DND-41 (cell line): ENCODE measurements around the gene MRPL54.

Experiments
- ATAC-seq: fragments of 200-7000 bp; cut with Tn5 transposase; 3 replicates; pipeline ENCODE4 v1.9.1; 2021; ENCODE audit warnings: low read depth; ENCODE audit not compliant: insufficient read depth
- DNase-seq: peaks from one replicate; pipeline ENCODE4 v3.0.0-alpha.2; 2020
- H2AFZ ChIP-seq: 2 replicates; pipeline ENCODE4 v1.6.0; 2012; ENCODE audit warnings: low read depth, low read length
- H3K27ac ChIP-seq: 2 replicates; pipeline ENCODE4 v1.5.1; 2012; ENCODE audit warnings: low read length, inconsistent platforms
- H3K27me3 ChIP-seq: fragments of 200-600 bp; sonication (generic); 2 replicates; pipeline ENCODE4 v1.6.0; 2012; ENCODE audit warnings: low read length, mild to moderate bottlenecking, inconsistent platforms; ENCODE audit not compliant: insufficient read depth, poor library complexity
- H3K36me3 ChIP-seq: 2 replicates; pipeline ENCODE4 v1.5.1; 2012; ENCODE audit warnings: low read length, inconsistent platforms; ENCODE audit not compliant: insufficient read depth
- H3K4me1 ChIP-seq: 2 replicates; pipeline ENCODE4 v1.5.1; 2012; ENCODE audit warnings: mild to moderate bottlenecking, low read length; ENCODE audit not compliant: insufficient read depth
- H3K4me2 ChIP-seq: 2 replicates; pipeline ENCODE4 v1.6.0; 2012; ENCODE audit warnings: mild to moderate bottlenecking, moderate library complexity, low read length, inconsistent platforms; ENCODE audit not compliant: insufficient read depth
- H3K4me3 ChIP-seq, 2 experiments: fragments of 200-600 bp in 1 of 2; shearing (Covaris generic) in 1 of 2; 2 replicates each; pipeline ENCODE4 v1.5.1; 2012 to 2016; ENCODE audit warnings: inconsistent platforms in 2 of 2, low read length in 2 of 2, mild to moderate bottlenecking in 2 of 2, low read depth in 1 of 2, moderate library complexity in 1 of 2
- H3K79me2 ChIP-seq: 2 replicates; pipeline ENCODE4 v1.6.0; 2012; ENCODE audit warnings: low read length, inconsistent platforms; ENCODE audit not compliant: insufficient read depth
- H3K9ac ChIP-seq: 2 replicates; pipeline ENCODE4 v1.6.0; 2012; ENCODE audit warnings: low read depth, mild to moderate bottlenecking, inconsistent platforms, low read length, moderate library complexity
- H3K9me3 ChIP-seq: 2 replicates; pipeline ENCODE4 v1.5.1; 2012; ENCODE audit warnings: low read length, moderate library complexity, mild to moderate bottlenecking, inconsistent platforms; ENCODE audit not compliant: insufficient read depth, severe bottlenecking
- H4K20me1 ChIP-seq: 2 replicates; pipeline ENCODE4 v1.6.0; 2012; ENCODE audit warnings: low read length; ENCODE audit not compliant: insufficient read depth
- EZH2 ChIP-seq: IDR thresholded peaks from 3 replicates; pipeline ENCODE4 v1.6.1; 2012; ENCODE audit warnings: borderline replicate concordance, low read depth, mild to moderate bottlenecking, moderate library complexity, low read length, inconsistent platforms; ENCODE audit not compliant: severe bottlenecking
- TF ChIP-seq, protein P1 (sequence below): IDR thresholded peaks from 2 replicates; pipeline ENCODE4 v1.5.1; 2012; ENCODE audit warnings: borderline replicate concordance, low read length, moderate library complexity, mild to moderate bottlenecking; ENCODE audit not compliant: poor library complexity, severe bottlenecking; ENCODE audit errors: extremely low read depth

MRPL54 gene

GRCh38 chr19:3807574-3808354 is 45.3 kb downstream of the MRPL54 start:
- Histone ChIP-seq H3K4me2 (no peak overlapping the region), H3K27ac (no peak overlapping the region), H3K4me1 (peaks cover 16% of the 10 kb centered on the region), H3K9ac (no peak overlapping the region), H3K9me3 (no peaks in the 10 kb centered on the region), H2AFZ (no peak overlapping the region), H3K36me3 (no peaks in the 10 kb centered on the region), H3K27me3 (no peaks in the 10 kb centered on the region), H3K4me3 (no peak overlapping the region), H3K79me2 (no peaks in the 10 kb centered on the region), H4K20me1 (no peaks in the 10 kb centered on the region)
- TF ChIP-seq, protein P1, sequence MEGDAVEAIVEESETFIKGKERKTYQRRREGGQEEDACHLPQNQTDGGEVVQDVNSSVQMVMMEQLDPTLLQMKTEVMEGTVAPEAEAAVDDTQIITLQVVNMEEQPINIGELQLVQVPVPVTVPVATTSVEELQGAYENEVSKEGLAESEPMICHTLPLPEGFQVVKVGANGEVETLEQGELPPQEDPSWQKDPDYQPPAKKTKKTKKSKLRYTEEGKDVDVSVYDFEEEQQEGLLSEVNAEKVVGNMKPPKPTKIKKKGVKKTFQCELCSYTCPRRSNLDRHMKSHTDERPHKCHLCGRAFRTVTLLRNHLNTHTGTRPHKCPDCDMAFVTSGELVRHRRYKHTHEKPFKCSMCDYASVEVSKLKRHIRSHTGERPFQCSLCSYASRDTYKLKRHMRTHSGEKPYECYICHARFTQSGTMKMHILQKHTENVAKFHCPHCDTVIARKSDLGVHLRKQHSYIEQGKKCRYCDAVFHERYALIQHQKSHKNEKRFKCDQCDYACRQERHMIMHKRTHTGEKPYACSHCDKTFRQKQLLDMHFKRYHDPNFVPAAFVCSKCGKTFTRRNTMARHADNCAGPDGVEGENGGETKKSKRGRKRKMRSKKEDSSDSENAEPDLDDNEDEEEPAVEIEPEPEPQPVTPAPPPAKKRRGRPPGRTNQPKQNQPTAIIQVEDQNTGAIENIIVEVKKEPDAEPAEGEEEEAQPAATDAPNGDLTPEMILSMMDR: no peak
- TF ChIP-seq EZH2: no peak
- ATAC-seq (no peak), DNase-seq (no peak)

DNA sequence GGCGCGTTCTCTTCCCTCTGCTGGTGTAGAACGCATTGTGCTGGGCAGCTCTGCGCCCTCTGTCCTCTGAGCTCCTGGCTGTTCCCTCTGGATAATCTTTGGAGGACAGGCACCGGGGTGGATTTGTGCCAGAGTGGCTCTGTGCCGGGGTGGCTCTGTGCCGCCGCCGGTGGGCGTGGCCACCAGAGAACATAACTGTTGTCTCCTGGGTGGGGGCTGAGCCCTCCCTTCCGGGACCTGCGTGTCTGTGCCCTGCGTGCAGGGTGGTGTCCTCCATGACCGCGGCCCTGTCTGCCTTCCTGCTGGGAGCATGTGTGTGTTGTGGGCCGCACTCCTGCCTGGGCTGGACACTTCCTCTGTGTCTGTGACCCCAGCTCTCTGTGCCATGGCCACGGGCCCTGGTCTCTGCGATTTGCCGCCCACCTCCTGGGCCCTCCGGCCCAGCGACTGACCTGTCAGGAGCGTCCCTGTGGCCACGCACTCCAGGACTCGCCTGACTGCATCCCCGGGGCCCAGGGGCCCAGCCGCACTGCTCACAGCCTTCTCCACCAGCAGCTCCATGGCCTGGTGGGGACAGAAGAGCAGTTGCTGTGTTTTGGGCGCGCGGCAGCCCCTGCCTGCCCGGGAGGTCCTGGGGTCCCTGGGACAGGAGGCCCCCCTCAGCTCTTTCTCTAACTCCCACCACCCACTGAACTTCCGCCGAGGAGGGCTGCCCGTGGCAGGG is 46.1 kb downstream of the MRPL54 start:
- Histone ChIP-seq H3K9ac (no peak overlapping the region), H3K9me3 (no peaks in the 10 kb centered on the region), H3K79me2 (no peaks in the 10 kb centered on the region), H3K27ac (no peak overlapping the region), H3K36me3 (no peaks in the 10 kb centered on the region), H3K4me2 (no peak overlapping the region), H3K4me3 (no peak overlapping the region), H3K4me1 (peaks cover 25% of the 10 kb centered on the region), H3K27me3 (no peaks in the 10 kb centered on the region), H4K20me1 (no peaks in the 10 kb centered on the region), H2AFZ (no peak overlapping the region)
- ATAC-seq: no peak
- no peak for DNase-seq
- TF ChIP-seq EZH2: no peak
- TF ChIP-seq, protein P1: no peak

DNA sequence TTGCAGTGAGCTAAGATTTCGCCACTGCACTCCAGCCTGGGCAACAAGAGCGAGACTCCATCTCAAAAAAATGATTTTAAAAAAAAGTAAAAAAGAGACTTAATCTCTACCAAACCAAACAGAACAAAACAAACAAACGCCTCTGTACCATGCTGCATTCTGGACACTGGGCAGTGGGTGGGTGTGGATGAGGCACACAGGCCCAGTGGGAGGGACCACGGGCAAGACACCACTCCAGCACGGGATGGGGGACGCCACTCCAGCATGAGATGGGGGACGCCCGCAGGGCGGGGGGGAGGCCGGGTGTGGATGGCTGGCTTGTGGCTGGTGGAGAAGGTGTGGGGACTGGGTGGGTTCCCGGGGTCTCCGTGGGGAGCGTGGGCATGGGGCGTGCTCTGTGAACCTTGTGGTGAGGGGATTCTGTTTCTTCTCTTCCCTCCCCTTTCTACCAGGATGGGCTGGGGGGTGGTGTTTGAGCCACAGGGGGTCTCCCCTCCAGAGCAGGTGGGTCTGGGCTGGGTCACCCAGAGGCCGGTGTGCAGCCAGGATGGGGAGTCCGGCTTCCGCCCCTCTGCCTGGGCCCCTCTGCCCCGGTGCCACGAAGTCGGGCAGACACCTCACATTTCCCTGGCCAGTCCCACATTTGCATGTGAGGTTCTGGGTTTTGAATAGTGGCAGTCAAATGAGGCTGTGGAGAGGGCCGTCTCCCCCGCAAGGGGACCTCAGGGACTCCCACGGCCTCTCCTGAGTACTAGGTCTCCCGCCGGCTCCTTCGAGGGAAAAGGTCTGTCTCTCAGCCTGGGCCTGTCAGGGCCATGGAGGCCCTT is 47.6 kb downstream of the MRPL54 start:
- Histone ChIP-seq H3K27me3 (no peaks in the 10 kb centered on the region), H4K20me1 (no peaks in the 10 kb centered on the region), H3K36me3 (no peaks in the 10 kb centered on the region), H2AFZ (no peak overlapping the region), H3K4me3 (no peak overlapping the region), H3K4me2 (no peak overlapping the region), H3K9ac (no peak overlapping the region), H3K79me2 (no peaks in the 10 kb centered on the region), H3K9me3 (no peaks in the 10 kb centered on the region), H3K4me1 (peaks cover 26% of the 10 kb centered on the region), H3K27ac (no peak overlapping the region)
- DNase-seq (no peak), ATAC-seq (no peak)
- TF ChIP-seq, protein P1: no peak
- TF ChIP-seq EZH2: no peak
